ENCODE data around the gene FOXN4. TPM values are rescaled to one million over a fixed set of nuclear protein-coding genes. Genes with fewer than 3 reads are reported as not detected.
A peak's percentile ranks its signal among the peaks of the same experiment; 100 is the strongest.

FOXN4 gene
- total and polyA plus RNA-seq, 8 donors: 0.12 TPM; not detected in 7

- H3K27me3 ChIP-seq: no peaks in the 10 kb centered on the region
- 93 to 96% methylated on average over 2 of the region's 2 CpGs for WGBS, 2 donors
These were observed 68.7 kb downstream of the FOXN4 start for GRCh38 chr12:109240365-109240764.

GRCh38 chr12:109239691-109240090 lies 69.4 kb downstream of the FOXN4 start:
- Histone ChIP-seq H3K4me1 (no peaks in the 10 kb centered on the region), H3K36me3 (peaks cover 0 to 90% (median 46%) of the 10 kb centered on the region in 3 donors), H3K9me3 (no peaks in the 10 kb centered on the region), H3K27ac (no peak overlapping the region), H3K4me3 (no peak overlapping the region), H3K27me3 (no peaks in the 10 kb centered on the region)
- WGBS, 2 donors: 79 to 90% methylated on average over 11 of the region's 11 CpGs
- no peak for DNase-seq
- TF ChIP-seq CTCF (IDR thresholded peaks at IDR 0.05): no peak
- intact Hi-C loops (cut with DNase I): no loop called here
- no peak for ATAC-seq
- FAIRE-seq: no peak

More at GRCh38 chr12:109240365-109240764, 68.7 kb downstream of the FOXN4 start:
- intact Hi-C loops (cut with DNase I): no loop called here
- Histone ChIP-seq H3K4me1 (no peaks in the 10 kb centered on the region), H3K9me3 (no peaks in the 10 kb centered on the region), H3K27ac (no peak overlapping the region), H3K4me3 (no peak overlapping the region), H3K36me3 (peaks cover 0 to 88% (median 41%) of the 10 kb centered on the region in 3 donors)
- no peak for ATAC-seq
- no peak for DNase-seq
- FAIRE-seq: peak; percentile 9
- no peak for TF ChIP-seq CTCF (IDR thresholded peaks at IDR 0.05)

GRCh38 chr12:109239179-109239578 lies 69.9 kb downstream of the FOXN4 start:
- Histone ChIP-seq H3K4me1 (no peaks in the 10 kb centered on the region), H3K4me3 (no peak overlapping the region), H3K27ac (no peak overlapping the region), H3K9me3 (no peaks in the 10 kb centered on the region), H3K36me3 (peaks cover 0 to 89% (median 46%) of the 10 kb centered on the region in 3 donors), H3K27me3 (no peaks in the 10 kb centered on the region)
- ATAC-seq (no peak), DNase-seq (no peak), FAIRE-seq (no peak)
- intact Hi-C loops (cut with DNase I): no loop called here
- no peak for TF ChIP-seq CTCF (IDR thresholded peaks at IDR 0.05)
- WGBS, 2 donors: 90 to 94% methylated on average over 4 of the region's 4 CpGs

GRCh38 chr12:109236257-109236656 lies 72.8 kb downstream of the FOXN4 start:
- no peak for DNase-seq
- 89 to 93% methylated on average over 6 of the region's 6 CpGs for WGBS, 2 donors
- no peaks in the 10 kb centered on the region for H3K9me3 ChIP-seq
- intact Hi-C loops (cut with DNase I): no loop called here
- no peak for FAIRE-seq
- H3K4me1 ChIP-seq: no peaks in the 10 kb centered on the region
- no peak for TF ChIP-seq CTCF (IDR thresholded peaks at IDR 0.05)
- ATAC-seq: no peak
- no peaks in the 10 kb centered on the region for H3K27me3 ChIP-seq
- H3K27ac ChIP-seq: no peak overlapping the region
- H3K4me3 ChIP-seq: no peak overlapping the region
- H3K36me3 ChIP-seq: peaks cover 0 to 88% (median 31%) of the 10 kb centered on the region in 3 donors

- ATAC-seq: no peak
These were observed 75.1 kb downstream of the FOXN4 start for GRCh38 chr12:109234012-109234411.

More at GRCh38 chr12:109234012-109234411, 75.1 kb downstream of the FOXN4 start:
- 82 to 85% methylated on average over 15 of the region's 15 CpGs for WGBS, 2 donors
- H3K27ac ChIP-seq: no peak overlapping the region
- no peak for DNase-seq
- no peak overlapping the region for H3K4me3 ChIP-seq
- no peaks in the 10 kb centered on the region for H3K9me3 ChIP-seq
- intact Hi-C loops (cut with DNase I): no loop called here
- H3K36me3 ChIP-seq: peaks cover 0 to 92% (median 13%) of the 10 kb centered on the region in 3 donors
- no peaks in the 10 kb centered on the region for H3K27me3 ChIP-seq
- no peak for FAIRE-seq
- TF ChIP-seq CTCF (IDR thresholded peaks at IDR 0.05): no peak
- no peaks in the 10 kb centered on the region for H3K4me1 ChIP-seq
